Esophagus muscularis mucosa (tissue), 3 donors: ENCODE data around the gene TIGAR.

Experiments
- CTCF ChIP-seq, 3 experiments: fragments of 200-600 bp in 2 of 3; fragments of 450-650 bp in 1 of 3; sonication (generic) in 2 of 3; IDR thresholded peaks; one replicate each; pipeline ENCODE4 v1.5.1; 2017 to 2019; ENCODE audit warnings: antibody characterized with exemption in 3 of 3, mild to moderate bottlenecking in 2 of 3, moderate library complexity in 1 of 3
- POLR2A ChIP-seq: fragments of 450-650 bp; IDR thresholded peaks from one replicate; pipeline ENCODE4 v1.6.1; 2017; ENCODE audit warnings: antibody characterized with exemption, moderate library complexity, mild to moderate bottlenecking, low read depth

GRCh38 chr12:4331221-4331620, 10.2 kb downstream of the TIGAR start:
- TF ChIP-seq CTCF (IDR thresholded peaks at IDR 0.05) (no peak), POLR2A (no peak)
